NCI-H82 (cell line): ENCODE measurements around the gene SAMD7.

Source experiments
- DNase-seq: peaks from one replicate; lab custom pipeline; 2025; lab: John Stamatoyannopoulos, UW

SAMD7 gene

GRCh38 chr3:169911272-169911671 lies at the start of gene SAMD7:
SAMD7 (plus strand) TSS chr3:169911572; CDS start chr3:169919499, 7,927 bp downstream.
- peak; percentile 72 for DNase-seq

DNA sequence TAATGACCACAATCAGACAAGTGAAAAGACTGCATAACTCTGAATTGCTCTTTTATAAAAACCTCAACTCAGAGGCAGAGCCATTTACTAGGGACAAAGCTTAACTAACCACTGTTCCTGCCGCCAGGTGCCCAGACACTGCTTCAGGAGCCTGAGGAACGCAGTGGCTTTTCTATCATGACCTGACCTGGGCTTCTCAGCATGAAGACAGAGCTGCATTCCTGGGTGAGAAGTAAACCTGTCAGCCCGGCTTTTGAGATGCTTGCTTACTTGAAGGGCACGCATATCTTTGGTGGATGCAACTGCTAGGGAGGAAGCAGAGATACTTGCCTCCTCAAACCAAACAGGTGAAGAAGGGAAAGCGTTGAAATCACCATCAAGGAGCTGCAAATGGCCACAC lies 49.5 kb upstream of the SAMD7 start:
- no peak for DNase-seq

DNA sequence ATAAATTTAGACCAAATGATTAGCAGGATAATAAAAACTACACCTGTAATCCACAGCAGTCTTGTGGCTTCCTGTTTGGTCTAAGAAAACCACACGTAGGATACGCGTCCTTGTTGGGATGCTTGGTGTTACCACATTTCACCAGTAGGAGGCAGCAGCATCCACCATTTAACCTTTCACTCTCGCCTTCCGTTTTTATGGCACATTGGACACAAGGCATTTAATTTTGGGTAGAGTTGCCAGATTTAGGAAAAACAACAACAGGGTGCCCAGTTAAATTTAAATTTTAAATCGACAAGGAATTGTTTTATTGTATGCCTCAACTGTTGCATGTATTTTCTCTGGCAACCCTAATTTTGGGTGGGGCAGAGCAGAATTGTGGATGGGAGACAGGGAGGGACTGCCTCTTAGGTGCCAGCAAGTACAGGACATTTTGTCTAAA lies 47.9 kb upstream of the SAMD7 start:
- peak; percentile 85 for DNase-seq

- no peak for DNase-seq
Measured at GRCh38 chr3:169864270-169864669, 47.1 kb upstream of the SAMD7 start.

- no peak for DNase-seq
Measured at GRCh38 chr3:169865176-169865767, 46.1 kb upstream of the SAMD7 start.

DNA sequence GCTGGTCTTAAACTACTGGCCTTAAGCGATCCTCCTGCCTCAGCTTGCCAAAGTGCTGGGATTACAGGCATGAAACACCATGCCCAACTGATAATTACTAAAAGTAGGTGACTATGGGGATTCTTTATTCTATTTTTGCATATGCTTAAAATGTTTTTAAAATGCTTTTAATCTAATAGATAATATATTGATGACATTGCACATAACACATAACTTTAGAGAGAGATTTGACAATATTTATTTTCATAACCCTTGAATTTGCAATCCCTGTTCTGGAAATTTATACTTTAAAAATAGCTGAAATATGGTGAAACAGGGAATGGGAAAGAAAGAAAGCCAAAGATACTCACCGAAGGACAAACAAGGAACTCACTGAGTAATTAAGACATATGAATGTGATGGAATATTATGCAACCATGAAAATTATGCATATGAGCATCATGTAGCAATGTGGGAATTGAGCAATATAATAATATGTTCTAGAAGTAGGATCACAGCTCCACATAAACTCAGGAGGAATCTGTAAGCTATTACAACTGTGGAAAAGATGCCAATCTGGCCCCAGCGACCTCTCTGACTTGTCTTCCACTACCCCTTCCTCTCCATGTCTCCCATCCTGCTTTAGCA lies 43.7 kb upstream of the SAMD7 start:
- DNase-seq: no peak

DNA sequence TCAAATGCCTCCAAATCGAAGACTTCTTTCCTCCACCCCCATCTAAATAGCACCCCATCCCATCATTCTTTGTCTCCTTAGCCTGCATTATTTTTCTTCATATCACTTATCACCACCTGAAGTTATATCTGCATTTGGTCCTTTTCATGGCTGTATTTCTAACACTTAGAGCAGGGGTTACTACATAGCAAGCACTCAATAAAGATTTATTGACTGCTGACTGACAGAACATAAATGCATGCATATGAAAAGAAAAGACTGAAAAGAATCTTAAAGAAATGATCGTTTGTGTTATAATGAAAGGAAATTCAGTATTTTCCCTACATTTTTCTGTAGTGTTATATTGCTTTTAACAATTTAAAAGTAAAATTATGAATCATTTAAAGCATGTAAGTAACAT lies 43.0 kb upstream of the SAMD7 start:
- no peak for DNase-seq

DNA sequence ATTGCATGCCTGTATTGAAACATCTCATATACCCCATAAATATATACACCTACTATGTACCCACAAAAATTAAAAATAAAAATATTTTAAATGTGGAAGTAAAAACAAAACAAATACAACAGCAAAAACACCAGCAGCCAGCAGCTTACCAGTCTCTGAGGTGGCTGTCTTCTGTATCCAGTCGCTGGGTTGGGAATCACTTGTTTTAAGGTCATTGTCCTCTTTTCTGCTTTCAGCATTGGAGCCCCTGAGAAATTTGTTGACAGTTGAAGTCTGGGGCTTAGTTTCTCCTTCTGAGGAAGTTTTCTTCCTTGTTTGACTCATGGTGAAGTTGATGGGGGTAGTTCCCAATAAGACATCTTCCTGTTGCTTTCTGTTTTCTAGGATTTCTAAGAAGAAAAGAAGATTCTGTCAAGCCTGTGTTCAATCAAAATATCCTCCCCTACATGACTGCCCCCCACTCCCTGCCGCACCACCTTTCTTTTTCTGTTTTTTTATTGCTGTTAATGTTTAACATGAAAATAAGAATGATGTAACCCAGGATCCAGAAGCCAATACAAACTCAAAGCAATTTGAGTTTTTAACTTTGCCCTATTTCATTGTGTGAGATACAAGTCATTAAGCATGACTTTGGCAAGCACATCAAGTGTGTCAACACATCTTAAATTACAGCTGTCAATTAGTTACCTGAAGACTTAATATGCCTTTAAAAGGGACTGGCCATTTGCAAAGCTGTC lies 41.7 kb upstream of the SAMD7 start, which contains the start of gene LRRC31:
Gene LRRC31 (minus strand): TSS at position 452 of the 737 bp plus-strand sequence. CDS start 128 bp downstream, at position 324.
- DNase-seq: no peak

GRCh38 chr3:169871129-169871886 lies 40.1 kb upstream of the SAMD7 start:
- no peak for DNase-seq

DNA sequence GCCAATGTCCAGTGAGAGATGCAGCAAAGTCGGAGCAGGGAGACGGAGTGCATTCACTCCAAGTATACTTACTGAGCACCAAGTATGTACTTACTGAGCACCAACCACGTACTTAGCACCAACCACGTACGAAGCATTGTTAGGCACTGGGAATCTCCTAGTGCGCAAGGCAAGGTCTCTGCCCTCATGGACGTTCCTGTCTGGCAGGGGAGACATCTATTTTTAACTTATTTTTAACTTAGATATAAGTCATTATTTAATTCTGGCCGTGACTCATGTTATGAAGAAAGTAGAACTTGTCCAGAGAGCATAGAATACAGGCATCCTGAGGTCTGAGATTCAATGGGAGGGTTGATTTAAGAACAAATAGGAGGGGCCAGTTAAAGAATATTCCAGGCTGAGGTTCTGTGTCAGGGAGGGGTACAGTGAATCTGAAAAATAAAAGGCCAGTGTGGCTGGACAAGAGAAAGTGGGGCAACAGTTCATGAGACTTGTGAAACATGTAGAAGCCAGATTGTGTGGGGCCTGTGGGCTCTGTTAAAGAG lies 32.3 kb upstream of the SAMD7 start:
- DNase-seq: no peak

GRCh38 chr3:169879845-169880575 lies 31.4 kb upstream of the SAMD7 start:
- no peak for DNase-seq

- DNase-seq: no peak
Measured at GRCh38 chr3:169880576-169881250, 30.7 kb upstream of the SAMD7 start.

GRCh38 chr3:169886671-169887070 lies 24.7 kb upstream of the SAMD7 start:
- DNase-seq: no peak

DNA sequence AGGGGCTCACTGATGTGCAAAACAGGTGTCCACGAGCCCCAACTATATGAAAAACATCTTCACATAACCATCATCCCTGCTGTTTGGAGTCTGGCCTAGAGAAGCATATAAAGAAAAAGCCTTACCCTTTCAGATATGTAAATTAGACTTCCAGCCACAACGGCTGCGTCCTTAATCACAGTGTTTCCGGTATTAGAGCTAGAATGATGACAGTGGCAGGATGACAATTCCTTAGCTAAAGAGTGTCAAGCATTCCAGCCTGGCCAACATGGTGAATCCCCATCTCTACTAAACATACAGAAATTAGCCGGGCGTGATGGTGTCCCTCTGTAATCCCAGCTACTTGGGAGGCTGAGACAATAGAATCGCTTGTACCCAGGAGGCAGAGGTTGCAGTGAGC lies 19.5 kb upstream of the SAMD7 start:
- no peak for DNase-seq

- DNase-seq: no peak
Measured at GRCh38 chr3:169894110-169894509, 17.3 kb upstream of the SAMD7 start.

- no peak for DNase-seq
Measured at GRCh38 chr3:169895072-169895471, 16.3 kb upstream of the SAMD7 start.

DNA sequence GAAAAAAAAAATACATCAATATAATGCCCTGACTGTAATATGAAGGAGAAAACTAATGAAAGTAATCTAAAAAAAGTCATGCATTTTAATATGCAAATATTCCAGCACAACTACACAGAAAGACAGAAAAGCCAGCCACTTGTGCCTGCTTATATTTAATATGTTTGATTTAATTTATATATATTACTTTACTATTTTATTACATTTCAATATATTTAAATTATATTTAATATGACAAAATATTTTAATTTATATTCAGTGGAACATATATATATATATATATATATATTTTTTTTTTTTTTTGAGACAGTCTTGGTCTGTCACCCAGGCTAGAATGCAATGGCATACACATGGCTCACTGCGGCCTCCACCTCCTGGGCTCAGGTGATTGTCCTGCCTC lies 14.1 kb upstream of the SAMD7 start:
- DNase-seq: no peak

DNA sequence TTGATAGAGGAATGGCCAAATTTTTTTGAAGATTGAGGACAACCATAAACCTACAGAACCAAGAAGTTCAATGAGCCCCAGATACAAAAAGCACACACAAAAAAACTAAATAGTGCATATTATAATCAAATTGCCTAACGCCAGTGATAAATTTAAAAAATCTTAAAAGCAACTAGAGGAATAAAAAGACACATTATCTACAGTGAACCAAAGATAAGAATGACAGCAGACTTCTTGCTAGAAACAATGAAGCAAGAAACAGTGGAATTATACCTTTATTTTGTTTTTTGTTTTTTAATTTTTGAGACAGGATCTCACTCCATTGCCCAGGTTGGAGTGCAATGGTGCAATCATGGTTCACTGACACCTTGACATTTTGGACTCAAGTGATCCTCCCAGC lies 9.9 kb upstream of the SAMD7 start:
- DNase-seq: no peak

GRCh38 chr3:169905404-169905803 lies 6.0 kb upstream of the SAMD7 start:
- no peak for DNase-seq

- DNase-seq: no peak
Measured at GRCh38 chr3:169907476-169907875, 3.9 kb upstream of the SAMD7 start.

DNA sequence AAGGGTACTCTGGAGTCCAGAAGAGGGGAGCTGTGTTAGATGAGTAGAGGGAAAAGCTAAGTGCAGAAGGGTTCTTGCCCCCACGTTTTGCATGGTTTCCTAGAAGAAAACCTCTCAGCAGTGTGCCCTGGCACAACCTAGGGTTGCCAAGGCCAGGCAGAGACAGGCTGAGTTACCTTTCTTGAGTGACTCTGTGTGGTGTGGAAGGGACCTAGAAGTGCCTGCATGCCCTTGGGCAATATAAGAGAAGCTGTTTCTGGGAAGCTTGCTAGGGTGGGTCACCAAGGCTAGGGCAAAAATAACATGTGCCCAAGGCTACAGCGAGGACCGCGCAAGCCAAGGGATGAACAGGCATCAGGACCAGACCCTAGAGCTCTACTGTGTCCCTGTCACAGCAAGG lies 3.4 kb upstream of the SAMD7 start:
- no peak for DNase-seq
